Astrocyte (in vitro differentiated cells and primary cell): ENCODE results near the gene WNT8B. TPM values are rescaled to one million over a fixed set of nuclear protein-coding genes. Genes with fewer than 3 reads are reported as not detected.

ENCODE experiments used
- DNase-seq: peaks from one replicate; pipeline ENCODE4 v3.0.0-alpha.2; 2010; ENCODE audit warnings: low read depth
- FAIRE-seq: peaks from 2 replicates; lab custom pipeline; 2011; peaks lifted over from hg19 to GRCh38; lab: Jason Lieb, UNC
- H2AFZ ChIP-seq: 2 replicates; pipeline ENCODE4 v1.6.0; 2012; ENCODE audit warnings: low read depth, low read length, inconsistent platforms
- H3K27ac ChIP-seq: 2 replicates; pipeline ENCODE4 v1.5.1; 2011; ENCODE audit warnings: low read depth, low read length, inconsistent platforms
- H3K27me3 ChIP-seq: 2 replicates; pipeline ENCODE4 v1.6.0; 2011; ENCODE audit warnings: low read length, inconsistent platforms; ENCODE audit not compliant: insufficient read depth
- H3K36me3 ChIP-seq: 2 replicates; pipeline ENCODE4 v1.5.1; 2011; ENCODE audit warnings: low read length, inconsistent platforms; ENCODE audit not compliant: insufficient read depth
- H3K4me1 ChIP-seq: 2 replicates; pipeline ENCODE4 v1.5.1; 2011; ENCODE audit warnings: low read length, inconsistent platforms; ENCODE audit not compliant: insufficient read depth
- H3K4me2 ChIP-seq: 2 replicates; pipeline ENCODE4 v1.6.0; 2012; ENCODE audit warnings: low read length, inconsistent platforms
- H3K4me3 ChIP-seq: 2 replicates; pipeline ENCODE4 v1.5.1; 2011; ENCODE audit warnings: low read depth, mild to moderate bottlenecking, low read length, inconsistent platforms; ENCODE audit not compliant: insufficient read depth
- H3K79me2 ChIP-seq: 2 replicates; pipeline ENCODE4 v1.6.0; 2012; ENCODE audit warnings: mild to moderate bottlenecking, low read length, inconsistent platforms; ENCODE audit not compliant: insufficient read depth
- H3K9ac ChIP-seq: 2 replicates; pipeline ENCODE4 v1.6.0; 2012; ENCODE audit warnings: mild to moderate bottlenecking, low read length, inconsistent platforms
- H3K9me3 ChIP-seq: 2 replicates; pipeline ENCODE4 v1.5.1; 2012; ENCODE audit warnings: low read depth, mild to moderate bottlenecking, low read length, inconsistent platforms; ENCODE audit not compliant: insufficient read depth
- H4K20me1 ChIP-seq: 2 replicates; pipeline ENCODE4 v1.6.0; 2012; ENCODE audit warnings: low read length, inconsistent platforms; ENCODE audit not compliant: insufficient read depth
- H3K27ac Mint-ChIP-seq: one replicate; pipeline ENCODE4 v1.8.0; 2021; ENCODE audit warnings: mild to moderate bottlenecking, mixed read lengths; ENCODE audit not compliant: unreplicated experiment
- H3K27me3 Mint-ChIP-seq: one replicate; pipeline ENCODE4 v1.8.0; 2021; ENCODE audit warnings: low read depth, mixed read lengths; ENCODE audit not compliant: unreplicated experiment
- H3K36me3 Mint-ChIP-seq: one replicate; pipeline ENCODE4 v1.8.0; 2021; ENCODE audit warnings: low read depth, mixed read lengths; ENCODE audit not compliant: unreplicated experiment
- H3K4me1 Mint-ChIP-seq: one replicate; pipeline ENCODE4 v1.8.0; 2021; ENCODE audit warnings: low read depth, mixed read lengths; ENCODE audit not compliant: unreplicated experiment
- H3K4me3 Mint-ChIP-seq: one replicate; pipeline ENCODE4 v1.8.0; 2021; ENCODE audit warnings: mild to moderate bottlenecking, moderate library complexity, mixed read lengths; ENCODE audit not compliant: unreplicated experiment
- H3K9me3 Mint-ChIP-seq: one replicate; pipeline ENCODE4 v1.8.0; 2021; ENCODE audit warnings: mild to moderate bottlenecking, mixed read lengths; ENCODE audit not compliant: unreplicated experiment
- CTCF ChIP-seq: IDR thresholded peaks from 2 replicates; pipeline ENCODE4 v1.5.1; 2011; ENCODE audit warnings: low read depth, mild to moderate bottlenecking, inconsistent platforms, low read length, moderate library complexity; ENCODE audit not compliant: insufficient read depth
- EZH2 ChIP-seq: IDR thresholded peaks from 2 replicates; pipeline ENCODE4 v1.6.1; 2012; ENCODE audit warnings: mild to moderate bottlenecking, low read length, inconsistent platforms; ENCODE audit not compliant: insufficient read depth
- total RNA-seq: library from RNA; stranded (reverse); gene quantifications from 2 replicates; pipeline ENCODE4 v1.2.1, GENCODE V29; 2021

Gene WNT8B
- total RNA-seq, 1 donor from 2014 or later, result not detected

- Mint-ChIP-seq H3K4me1 (no peaks in the 10 kb centered on the region), H3K27ac (no peak overlapping the region), H3K4me3 (no peak overlapping the region), H3K27me3 (peaks cover 3% of the 10 kb centered on the region), H3K36me3 (no peaks in the 10 kb centered on the region), H3K9me3 (no peaks in the 10 kb centered on the region)
- DNase-seq (no peak), FAIRE-seq (no peak)
- Histone ChIP-seq H3K9ac (no peak overlapping the region), H4K20me1 (no peaks in the 10 kb centered on the region), H3K4me3 (no peak overlapping the region), H3K4me1 (no peaks in the 10 kb centered on the region), H3K36me3 (no peaks in the 10 kb centered on the region), H2AFZ (no peak overlapping the region), H3K4me2 (no peak overlapping the region), H3K79me2 (no peaks in the 10 kb centered on the region), H3K27ac (no peak overlapping the region), H3K27me3 (no peaks in the 10 kb centered on the region), H3K9me3 (no peaks in the 10 kb centered on the region)
- TF ChIP-seq CTCF, result no peak
- TF ChIP-seq EZH2, result no peak
Measured at GRCh38 chr10:100438674-100439315, 24.0 kb upstream of the WNT8B start.

GRCh38 chr10:100442548-100442947 is 20.3 kb upstream of the WNT8B start:
- Histone ChIP-seq H3K9ac (no peak overlapping the region), H3K79me2 (no peaks in the 10 kb centered on the region), H3K9me3 (no peaks in the 10 kb centered on the region), H2AFZ (no peak overlapping the region), H3K4me3 (no peak overlapping the region), H3K27ac (no peak overlapping the region), H3K4me2 (no peak overlapping the region), H3K4me1 (no peaks in the 10 kb centered on the region), H3K36me3 (no peaks in the 10 kb centered on the region), H3K27me3 (no peaks in the 10 kb centered on the region), H4K20me1 (no peaks in the 10 kb centered on the region)
- H3K27me3 Mint-ChIP-seq, result peaks cover 7% of the 10 kb centered on the region
- H3K4me3 Mint-ChIP-seq, result no peak overlapping the region
- H3K4me1 Mint-ChIP-seq, result no peaks in the 10 kb centered on the region
- H3K36me3 Mint-ChIP-seq, result peaks cover 3% of the 10 kb centered on the region
- FAIRE-seq (no peak), DNase-seq (no peak)
- no peak for TF ChIP-seq EZH2
- no peaks in the 10 kb centered on the region for H3K9me3 Mint-ChIP-seq
- H3K27ac Mint-ChIP-seq, result no peak overlapping the region

DNA sequence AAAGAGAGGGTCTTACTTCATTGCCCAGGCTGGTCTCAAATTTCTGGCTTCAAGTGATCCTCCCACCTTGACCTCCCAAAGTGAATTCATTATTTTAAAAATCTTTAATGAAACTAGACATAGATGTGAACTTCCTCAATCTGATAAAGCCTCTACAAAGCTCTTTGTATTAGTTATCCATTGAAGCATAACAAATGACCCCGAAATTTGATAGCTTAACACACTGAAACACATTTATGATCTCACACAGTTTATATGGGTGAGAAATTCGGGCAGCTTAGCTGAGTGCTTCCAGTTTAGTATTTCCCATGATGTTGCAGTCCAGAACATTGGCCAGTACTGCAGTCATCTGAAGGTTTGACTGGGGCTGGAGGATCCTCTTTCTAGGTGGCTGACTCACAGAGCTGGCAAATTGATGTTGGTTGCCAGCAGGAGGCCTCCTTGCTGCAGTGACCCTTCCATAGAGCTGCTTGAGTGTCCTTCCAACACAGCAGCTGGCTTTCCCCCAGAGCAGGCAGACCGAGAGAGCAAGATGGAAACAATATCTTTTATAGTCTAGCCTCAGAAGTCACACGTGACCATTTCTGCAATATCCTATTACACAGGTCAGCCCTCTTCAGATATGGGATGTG is 16.6 kb upstream of the WNT8B start:
- no peak for TF ChIP-seq EZH2
- no peak for TF ChIP-seq CTCF
- Histone ChIP-seq H2AFZ (no peak overlapping the region), H4K20me1 (no peaks in the 10 kb centered on the region), H3K4me2 (no peak overlapping the region), H3K4me3 (no peak overlapping the region), H3K4me1 (no peaks in the 10 kb centered on the region), H3K9ac (no peak overlapping the region), H3K36me3 (no peaks in the 10 kb centered on the region), H3K79me2 (no peaks in the 10 kb centered on the region), H3K9me3 (no peaks in the 10 kb centered on the region), H3K27ac (no peak overlapping the region), H3K27me3 (no peaks in the 10 kb centered on the region)
- H3K4me3 Mint-ChIP-seq, result no peak overlapping the region
- peaks cover 5% of the 10 kb centered on the region for H3K36me3 Mint-ChIP-seq
- no peaks in the 10 kb centered on the region for H3K4me1 Mint-ChIP-seq
- H3K9me3 Mint-ChIP-seq, result no peaks in the 10 kb centered on the region
- H3K27ac Mint-ChIP-seq, result no peak overlapping the region
- DNase-seq (no peak), FAIRE-seq (no peak)
- peaks cover 14% of the 10 kb centered on the region for H3K27me3 Mint-ChIP-seq
